WI38 (cell line): Measurements from ENCODE around the gene GPC5.

Experiments
- H3K4me3 ChIP-seq: 2 replicates; pipeline ENCODE4 v1.5.1; 2011; ENCODE audit warnings: low read depth, mild to moderate bottlenecking, control low read depth, low read length
- CTCF ChIP-seq: IDR thresholded peaks from 2 replicates; pipeline ENCODE4 v1.5.1; 2012; ENCODE audit warnings: low read depth, mild to moderate bottlenecking, control low read depth, low read length

The GPC5 gene

DNA sequence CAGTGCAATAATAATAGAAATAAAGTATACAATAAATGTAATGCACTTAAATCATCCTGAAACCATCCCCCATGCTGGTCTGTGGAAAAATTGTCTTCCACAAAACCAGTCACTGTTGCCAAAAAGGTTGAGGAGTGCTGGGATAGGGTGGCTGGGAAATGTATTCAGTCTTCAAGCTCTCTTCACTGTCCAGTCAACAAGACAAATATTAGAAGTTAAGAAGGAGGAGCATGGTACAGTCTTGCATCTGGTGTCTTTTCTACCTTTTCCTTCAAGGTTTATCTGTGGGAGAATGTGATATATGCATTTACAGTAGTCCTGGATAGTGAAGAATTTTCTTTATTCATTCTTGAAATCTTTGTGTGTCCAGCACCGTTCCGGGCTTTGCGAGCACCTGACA, 203.4 kb downstream of the GPC5 start:
- no peak overlapping the region for H3K4me3 ChIP-seq

DNA sequence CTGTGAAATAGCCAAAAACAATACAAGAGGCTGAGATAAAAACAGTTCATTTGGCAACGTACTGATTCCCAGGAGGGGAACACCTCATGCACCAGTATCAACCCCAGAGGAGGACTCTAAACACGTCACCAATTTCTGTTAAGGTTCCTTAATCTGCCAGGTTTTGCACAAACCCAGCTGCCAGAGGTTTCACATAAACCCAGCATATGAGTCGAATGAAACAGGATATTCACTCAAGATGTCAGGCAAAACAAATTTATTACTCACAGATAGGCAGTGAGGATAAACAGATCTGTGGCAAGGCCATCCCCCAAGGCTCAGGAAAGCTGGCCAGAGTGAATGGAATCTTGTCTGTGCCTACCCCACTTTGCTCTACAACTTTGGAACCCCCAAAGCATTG, 210.9 kb downstream of the GPC5 start:
- no peak overlapping the region for H3K4me3 ChIP-seq
- no peak for TF ChIP-seq CTCF

More for the DNA sequence above, 203.4 kb downstream of the GPC5 start:
- no peak for TF ChIP-seq CTCF

- no peak for TF ChIP-seq CTCF
Measured at GRCh38 chr13:91618315-91618714, 219.9 kb downstream of the GPC5 start.

DNA sequence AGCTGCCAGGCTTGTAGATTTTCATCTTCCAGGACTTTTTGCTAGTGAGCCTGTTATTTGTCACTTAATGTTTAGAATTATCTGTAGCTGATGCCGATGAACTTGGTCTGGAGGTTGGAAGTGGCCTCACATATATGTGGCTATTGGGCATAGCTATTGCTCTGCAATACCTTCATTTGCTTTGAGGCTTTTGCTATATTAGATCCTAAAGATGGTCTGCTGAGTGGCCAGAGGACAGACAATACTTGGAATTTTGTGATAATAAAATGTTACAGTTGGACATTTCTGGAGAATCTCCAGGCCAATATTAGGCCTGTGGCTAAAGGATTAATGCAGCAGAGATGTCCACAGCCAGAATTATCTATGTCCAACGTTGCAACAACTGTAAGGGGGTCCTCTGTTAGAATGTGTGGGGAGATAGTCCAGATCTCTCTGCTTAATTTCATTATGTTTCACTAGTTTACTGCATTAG, 222.3 kb downstream of the GPC5 start:
- H3K4me3 ChIP-seq = no peak overlapping the region
- TF ChIP-seq CTCF = no peak

More at GRCh38 chr13:91618315-91618714, 219.9 kb downstream of the GPC5 start:
- H3K4me3 ChIP-seq = no peak overlapping the region

GRCh38 chr13:91621161-91621560, 222.7 kb downstream of the GPC5 start:
- no peak for TF ChIP-seq CTCF
- H3K4me3 ChIP-seq = no peak overlapping the region

GRCh38 chr13:91621963-91622362, 223.5 kb downstream of the GPC5 start:
- no peak overlapping the region for H3K4me3 ChIP-seq
- TF ChIP-seq CTCF = no peak

DNA sequence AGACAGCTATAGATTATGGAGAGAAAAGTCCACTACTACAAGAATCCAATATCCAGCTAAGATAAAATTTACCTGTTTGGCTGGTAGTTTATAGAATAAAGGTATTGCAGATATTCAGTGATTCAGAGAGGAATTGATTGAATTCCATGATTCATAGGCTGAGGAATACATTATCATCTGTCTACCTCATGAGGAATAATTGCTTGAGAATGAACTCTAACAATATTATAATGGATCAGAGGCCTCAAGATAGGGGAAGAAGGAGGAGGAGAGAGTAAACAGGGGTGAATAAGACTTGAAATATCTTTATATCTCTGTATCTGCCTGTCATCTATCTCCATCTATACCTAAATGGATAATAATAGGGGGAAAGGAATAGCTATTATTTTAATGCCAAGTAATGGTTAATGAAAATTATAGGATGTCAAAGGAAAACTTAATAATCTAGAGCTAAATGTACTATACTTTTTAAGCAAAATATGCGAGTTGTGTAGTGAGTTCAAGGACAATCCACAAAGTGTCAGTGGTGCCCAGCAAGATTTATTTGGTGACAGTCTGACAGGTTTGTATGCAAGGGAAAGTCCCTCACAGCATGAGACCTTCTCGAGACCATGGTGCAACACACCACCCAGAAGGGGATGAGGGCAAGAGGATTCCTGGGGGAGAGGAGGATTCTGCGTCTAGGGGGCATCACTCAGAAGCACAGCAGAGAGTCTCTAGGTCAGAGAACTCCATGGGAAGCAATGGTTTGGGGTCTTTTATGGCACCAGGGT, 224.5 kb downstream of the GPC5 start:
- no peak overlapping the region for H3K4me3 ChIP-seq
- TF ChIP-seq CTCF = no peak
